Activated CD4-positive, alpha-beta memory T cell treated with anti-CD3 and anti-CD28 coated beads, Interleukin-2, amount 10 ng/mL, durations not matched to agents 7 days and 5 days (primary cell): ENCODE results near the gene WDR3. TPM values are rescaled to one million over a fixed set of nuclear protein-coding genes. Genes with fewer than 3 reads are reported as not detected.

ENCODE experiments used
- CTCF ChIA-PET: fragments of 350-600 bp; sonication (Branson Sonifier 250); formaldehyde crosslinking; loops from one replicate; lab custom pipeline; 2021; ENCODE audit warnings: antibody characterized with exemption, inconsistent platforms; lab: Charles Lee
- POLR2A ChIA-PET: fragments of 350-600 bp; sonication (Branson Sonifier 250); formaldehyde crosslinking; loops from one replicate; lab custom pipeline; 2021; ENCODE audit warnings: antibody characterized with exemption; lab: Charles Lee
- DNase-seq: peaks from one replicate; pipeline ENCODE4 v3.0.0-alpha.2; 2020
- H3K27ac Mint-ChIP-seq: one replicate; pipeline ENCODE4 v1.8.0; 2021; ENCODE audit warnings: mild to moderate bottlenecking, mixed read lengths
- H3K27me3 Mint-ChIP-seq: one replicate; pipeline ENCODE4 v1.8.0; 2021; ENCODE audit warnings: mixed read lengths
- H3K36me3 Mint-ChIP-seq: one replicate; pipeline ENCODE4 v1.8.0; 2021; ENCODE audit warnings: low read depth, mixed read lengths
- H3K4me1 Mint-ChIP-seq: one replicate; pipeline ENCODE4 v1.8.0; 2021; ENCODE audit warnings: mixed read lengths
- H3K4me3 Mint-ChIP-seq: one replicate; pipeline ENCODE4 v1.8.0; 2021; ENCODE audit warnings: mild to moderate bottlenecking, mixed read lengths
- H3K9me3 Mint-ChIP-seq: one replicate; pipeline ENCODE4 v1.8.0; 2021; ENCODE audit warnings: mixed read lengths
- total RNA-seq, 2 experiments: library from RNA; stranded (reverse); gene quantifications; one replicate each; pipeline ENCODE4 v1.2.3, GENCODE V29; 2021

WDR3 gene
- total RNA-seq, 2 experiments from 2014 or later, result 19.6 to 20.2 TPM

- H3K4me1 Mint-ChIP-seq, result no peaks in the 10 kb centered on the region
- DNase-seq, result no peak
- no peaks in the 10 kb centered on the region for H3K9me3 Mint-ChIP-seq
- H3K36me3 Mint-ChIP-seq, result no peaks in the 10 kb centered on the region
- no peak overlapping the region for H3K4me3 Mint-ChIP-seq
- CTCF ChIA-PET, result no interaction called here
- H3K27ac Mint-ChIP-seq, result no peak overlapping the region
- POLR2A ChIA-PET, result no interaction called here
- peaks cover 9% of the 10 kb centered on the region for H3K27me3 Mint-ChIP-seq
Observed at GRCh38 chr1:118013336-118013735, 83.8 kb downstream of the WDR3 start.

- Mint-ChIP-seq H3K4me1 (no peaks in the 10 kb centered on the region), H3K4me3 (no peak overlapping the region), H3K27ac (no peak overlapping the region), H3K36me3 (no peaks in the 10 kb centered on the region), H3K9me3 (no peaks in the 10 kb centered on the region), H3K27me3 (peaks cover 9% of the 10 kb centered on the region)
- CTCF ChIA-PET, result no interaction called here
- DNase-seq, result no peak
- POLR2A ChIA-PET, result no interaction called here
Observed at GRCh38 chr1:118013938-118014337, 84.4 kb downstream of the WDR3 start.

Other genes starting within 250 kb of the WDR3 start
- 10 to 100 TPM; 20.8 to 22.9 TPM for gene GDAP2, start 118 bp upstream of the WDR3 start, total RNA-seq